Measurements from ENCODE around the gene LEUTX.

- TF ChIP-seq POLR2A (IDR thresholded peaks at IDR 0.05) = no peak
- TF ChIP-seq, protein P1, sequence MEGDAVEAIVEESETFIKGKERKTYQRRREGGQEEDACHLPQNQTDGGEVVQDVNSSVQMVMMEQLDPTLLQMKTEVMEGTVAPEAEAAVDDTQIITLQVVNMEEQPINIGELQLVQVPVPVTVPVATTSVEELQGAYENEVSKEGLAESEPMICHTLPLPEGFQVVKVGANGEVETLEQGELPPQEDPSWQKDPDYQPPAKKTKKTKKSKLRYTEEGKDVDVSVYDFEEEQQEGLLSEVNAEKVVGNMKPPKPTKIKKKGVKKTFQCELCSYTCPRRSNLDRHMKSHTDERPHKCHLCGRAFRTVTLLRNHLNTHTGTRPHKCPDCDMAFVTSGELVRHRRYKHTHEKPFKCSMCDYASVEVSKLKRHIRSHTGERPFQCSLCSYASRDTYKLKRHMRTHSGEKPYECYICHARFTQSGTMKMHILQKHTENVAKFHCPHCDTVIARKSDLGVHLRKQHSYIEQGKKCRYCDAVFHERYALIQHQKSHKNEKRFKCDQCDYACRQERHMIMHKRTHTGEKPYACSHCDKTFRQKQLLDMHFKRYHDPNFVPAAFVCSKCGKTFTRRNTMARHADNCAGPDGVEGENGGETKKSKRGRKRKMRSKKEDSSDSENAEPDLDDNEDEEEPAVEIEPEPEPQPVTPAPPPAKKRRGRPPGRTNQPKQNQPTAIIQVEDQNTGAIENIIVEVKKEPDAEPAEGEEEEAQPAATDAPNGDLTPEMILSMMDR (IDR thresholded peaks at IDR 0.05) = no peak
- no peak for TF ChIP-seq POLR2AphosphoS5 (IDR thresholded peaks at IDR 0.05)
Observed at GRCh38 chr19:39809368-39809767, 30.7 kb downstream of the LEUTX start.

All from gastroesophageal sphincter (tissue), 3 donors.